Neural cell (in vitro differentiated cells): ENCODE measurements around the gene PALMD. TPM values are rescaled to one million over a fixed set of nuclear protein-coding genes. Genes with fewer than 3 reads are reported as not detected.

Source experiments
- H2AFZ ChIP-seq: fragments of 200-600, 300-800 bp; sonication (generic), shearing (Covaris generic); 2 replicates; pipeline ENCODE4 v1.6.0; 2014; ENCODE audit warnings: low read depth, mild to moderate bottlenecking, antibody characterized with exemption, low read length, moderate library complexity
- H3F3A ChIP-seq: fragments of 200-600 bp; shearing (Covaris generic); 2 replicates; pipeline ENCODE4 v1.6.1; 2016; ENCODE audit warnings: mild to moderate bottlenecking, moderate library complexity, mixed read lengths, antibody characterized with exemption, low read length; ENCODE audit not compliant: insufficient read depth, poor library complexity, severe bottlenecking
- H3K27ac ChIP-seq: fragments of 200-600, 300-800 bp; sonication (generic), shearing (Covaris generic); 2 replicates; pipeline ENCODE4 v1.5.1; 2014; ENCODE audit warnings: mild to moderate bottlenecking, low read length, moderate library complexity
- H3K27me3 ChIP-seq: fragments of 300-800, 200-600 bp; sonication (generic), shearing (Covaris generic); 2 replicates; pipeline ENCODE4 v1.6.0; 2014; ENCODE audit warnings: mild to moderate bottlenecking, low read depth, low read length, moderate library complexity; ENCODE audit not compliant: insufficient read depth
- H3K36me3 ChIP-seq: fragments of 300-800, 200-600 bp; sonication (generic), shearing (Covaris generic); 2 replicates; pipeline ENCODE4 v1.5.1; 2014; ENCODE audit warnings: mild to moderate bottlenecking, antibody characterized with exemption, low read length, moderate library complexity; ENCODE audit not compliant: insufficient read depth
- H3K4me2 ChIP-seq: fragments of 300-800, 200-600 bp; sonication (generic), shearing (Covaris generic); 2 replicates; pipeline ENCODE4 v1.6.0; 2014; ENCODE audit warnings: mild to moderate bottlenecking, low read length
- H3K4me3 ChIP-seq: fragments of 300-800, 200-600 bp; sonication (generic), shearing (Covaris generic); 2 replicates; pipeline ENCODE4 v1.5.1; 2014; ENCODE audit warnings: mild to moderate bottlenecking, low read length, moderate library complexity
- H3K79me2 ChIP-seq: fragments of 200-600 bp; shearing (Covaris generic); replicated peaks from 2 replicates; pipeline ENCODE4 v1.6.0; 2014; ENCODE audit warnings: mild to moderate bottlenecking, low read length, moderate library complexity; ENCODE audit not compliant: insufficient read depth
- H3K9ac ChIP-seq: fragments of 300-800, 200-600 bp; sonication (generic), shearing (Covaris generic); 2 replicates; pipeline ENCODE4 v1.6.1; 2016; ENCODE audit warnings: mild to moderate bottlenecking, low read length, mixed read lengths
- H3K9me2 ChIP-seq: fragments of 200-600 bp; shearing (Covaris generic); 2 replicates; pipeline ENCODE4 v1.6.1; 2016; ENCODE audit warnings: mild to moderate bottlenecking, low read length, mixed read lengths; ENCODE audit not compliant: insufficient read depth
- H3K9me3 ChIP-seq: fragments of 200-600, 300-800 bp; sonication (generic), shearing (Covaris generic); 2 replicates; pipeline ENCODE4 v1.6.1; 2016; ENCODE audit warnings: mild to moderate bottlenecking, mixed run types, low read length, moderate library complexity, mixed read lengths
- H4K20me1 ChIP-seq: fragments of 200-600 bp; shearing (Covaris generic); 2 replicates; pipeline ENCODE4 v1.6.1; 2016; ENCODE audit warnings: mild to moderate bottlenecking, mixed run types; ENCODE audit not compliant: insufficient read depth
- EP300 ChIP-seq: fragments of 450-650 bp; conservative IDR thresholded peaks from 2 replicates; pipeline ENCODE4 v1.6.1; 2014; ENCODE audit warnings: antibody characterized with exemption, mild to moderate bottlenecking, moderate library complexity; ENCODE audit not compliant: poor library complexity, severe bottlenecking
- MXI1 ChIP-seq: fragments of 450-650 bp; conservative IDR thresholded peaks from 2 replicates; pipeline ENCODE4 v1.6.1; 2014; ENCODE audit warnings: antibody characterized with exemption, mild to moderate bottlenecking; ENCODE audit not compliant: poor library complexity, severe bottlenecking
- POLR2AphosphoS5 ChIP-seq: IDR thresholded peaks from 2 replicates; pipeline ENCODE4 v1.6.1; 2012
- RAD21 ChIP-seq: fragments of 450-650 bp; conservative IDR thresholded peaks from 2 replicates; pipeline ENCODE4 v1.6.1; 2014; ENCODE audit warnings: antibody characterized with exemption, mild to moderate bottlenecking, moderate library complexity
- SMC3 ChIP-seq: fragments of 450-650 bp; conservative IDR thresholded peaks from 2 replicates; pipeline ENCODE4 v1.6.1; 2014; ENCODE audit warnings: antibody characterized with exemption, mild to moderate bottlenecking, moderate library complexity; ENCODE audit not compliant: poor library complexity
- polyA plus RNA-seq: library from polyadenylated mRNA; depleted of rRNA; stranded (reverse); fragments of >200 nt; gene quantifications from 2 replicates; pipeline ENCODE4 v1.2.3, GENCODE V29; 2014
- TF ChIP-seq, protein P1 (sequence below): IDR thresholded peaks from 2 replicates; pipeline ENCODE4 v1.6.1; 2012; ENCODE audit warnings: borderline replicate concordance
- TF ChIP-seq, protein P2 (sequence below): fragments of 450-650 bp; IDR thresholded peaks from 2 replicates; pipeline ENCODE4 v1.5.1; 2014; ENCODE audit warnings: antibody characterized with exemption, mild to moderate bottlenecking, moderate library complexity; ENCODE audit not compliant: poor library complexity, severe bottlenecking

The PALMD gene
- polyA plus RNA-seq, 1 donor from 2014 or later, result 19.4 TPM

- H3K27ac ChIP-seq, result no peak overlapping the region
- no peaks in the 10 kb centered on the region for H3K9me3 ChIP-seq
- H3K9me2 ChIP-seq, result no peaks in the 10 kb centered on the region
- no peaks in the 10 kb centered on the region for H3F3A ChIP-seq
- no peaks in the 10 kb centered on the region for H3K79me2 ChIP-seq
- no peak overlapping the region for H3K9ac ChIP-seq
- no peaks in the 10 kb centered on the region for H3K27me3 ChIP-seq
- TF ChIP-seq, protein P1, sequence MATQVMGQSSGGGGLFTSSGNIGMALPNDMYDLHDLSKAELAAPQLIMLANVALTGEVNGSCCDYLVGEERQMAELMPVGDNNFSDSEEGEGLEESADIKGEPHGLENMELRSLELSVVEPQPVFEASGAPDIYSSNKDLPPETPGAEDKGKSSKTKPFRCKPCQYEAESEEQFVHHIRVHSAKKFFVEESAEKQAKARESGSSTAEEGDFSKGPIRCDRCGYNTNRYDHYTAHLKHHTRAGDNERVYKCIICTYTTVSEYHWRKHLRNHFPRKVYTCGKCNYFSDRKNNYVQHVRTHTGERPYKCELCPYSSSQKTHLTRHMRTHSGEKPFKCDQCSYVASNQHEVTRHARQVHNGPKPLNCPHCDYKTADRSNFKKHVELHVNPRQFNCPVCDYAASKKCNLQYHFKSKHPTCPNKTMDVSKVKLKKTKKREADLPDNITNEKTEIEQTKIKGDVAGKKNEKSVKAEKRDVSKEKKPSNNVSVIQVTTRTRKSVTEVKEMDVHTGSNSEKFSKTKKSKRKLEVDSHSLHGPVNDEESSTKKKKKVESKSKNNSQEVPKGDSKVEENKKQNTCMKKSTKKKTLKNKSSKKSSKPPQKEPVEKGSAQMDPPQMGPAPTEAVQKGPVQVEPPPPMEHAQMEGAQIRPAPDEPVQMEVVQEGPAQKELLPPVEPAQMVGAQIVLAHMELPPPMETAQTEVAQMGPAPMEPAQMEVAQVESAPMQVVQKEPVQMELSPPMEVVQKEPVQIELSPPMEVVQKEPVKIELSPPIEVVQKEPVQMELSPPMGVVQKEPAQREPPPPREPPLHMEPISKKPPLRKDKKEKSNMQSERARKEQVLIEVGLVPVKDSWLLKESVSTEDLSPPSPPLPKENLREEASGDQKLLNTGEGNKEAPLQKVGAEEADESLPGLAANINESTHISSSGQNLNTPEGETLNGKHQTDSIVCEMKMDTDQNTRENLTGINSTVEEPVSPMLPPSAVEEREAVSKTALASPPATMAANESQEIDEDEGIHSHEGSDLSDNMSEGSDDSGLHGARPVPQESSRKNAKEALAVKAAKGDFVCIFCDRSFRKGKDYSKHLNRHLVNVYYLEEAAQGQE, result no peak
- TF ChIP-seq, protein P2, sequence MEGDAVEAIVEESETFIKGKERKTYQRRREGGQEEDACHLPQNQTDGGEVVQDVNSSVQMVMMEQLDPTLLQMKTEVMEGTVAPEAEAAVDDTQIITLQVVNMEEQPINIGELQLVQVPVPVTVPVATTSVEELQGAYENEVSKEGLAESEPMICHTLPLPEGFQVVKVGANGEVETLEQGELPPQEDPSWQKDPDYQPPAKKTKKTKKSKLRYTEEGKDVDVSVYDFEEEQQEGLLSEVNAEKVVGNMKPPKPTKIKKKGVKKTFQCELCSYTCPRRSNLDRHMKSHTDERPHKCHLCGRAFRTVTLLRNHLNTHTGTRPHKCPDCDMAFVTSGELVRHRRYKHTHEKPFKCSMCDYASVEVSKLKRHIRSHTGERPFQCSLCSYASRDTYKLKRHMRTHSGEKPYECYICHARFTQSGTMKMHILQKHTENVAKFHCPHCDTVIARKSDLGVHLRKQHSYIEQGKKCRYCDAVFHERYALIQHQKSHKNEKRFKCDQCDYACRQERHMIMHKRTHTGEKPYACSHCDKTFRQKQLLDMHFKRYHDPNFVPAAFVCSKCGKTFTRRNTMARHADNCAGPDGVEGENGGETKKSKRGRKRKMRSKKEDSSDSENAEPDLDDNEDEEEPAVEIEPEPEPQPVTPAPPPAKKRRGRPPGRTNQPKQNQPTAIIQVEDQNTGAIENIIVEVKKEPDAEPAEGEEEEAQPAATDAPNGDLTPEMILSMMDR, result no peak
- no peak for TF ChIP-seq RAD21
- TF ChIP-seq EP300, result no peak
- no peak for TF ChIP-seq SMC3
- no peak for TF ChIP-seq POLR2AphosphoS5
- H2AFZ ChIP-seq, result no peak overlapping the region
- H3K4me3 ChIP-seq, result no peak overlapping the region
- H3K36me3 ChIP-seq, result no peaks in the 10 kb centered on the region
- H3K4me2 ChIP-seq, result no peak overlapping the region
- no peaks in the 10 kb centered on the region for H4K20me1 ChIP-seq
Measured at GRCh38 chr1:99675292-99675691, 29.4 kb downstream of the PALMD start.

- no peak overlapping the region for H3K9ac ChIP-seq
- H3K27ac ChIP-seq, result no peak overlapping the region
- H4K20me1 ChIP-seq, result no peaks in the 10 kb centered on the region
- H3K4me2 ChIP-seq, result no peak overlapping the region
- H3K4me3 ChIP-seq, result no peak overlapping the region
- H3K27me3 ChIP-seq, result no peaks in the 10 kb centered on the region
- no peaks in the 10 kb centered on the region for H3K36me3 ChIP-seq
- H3K9me2 ChIP-seq, result no peaks in the 10 kb centered on the region
- H2AFZ ChIP-seq, result no peak overlapping the region
- no peaks in the 10 kb centered on the region for H3K9me3 ChIP-seq
- H3K79me2 ChIP-seq, result no peaks in the 10 kb centered on the region
- H3F3A ChIP-seq, result no peaks in the 10 kb centered on the region
- no peak for TF ChIP-seq MXI1
- TF ChIP-seq, protein P2, result no peak
Measured at GRCh38 chr1:99675994-99676393, 30.1 kb downstream of the PALMD start.
